GM19238 (cell line): ENCODE results near the gene PDE1A.

Experiments
- DNase-seq: peaks from one replicate; pipeline ENCODE4 v3.0.0; 2011; ENCODE audit warnings: low spot score; ENCODE audit not compliant: insufficient read length

PDE1A gene

DNA sequence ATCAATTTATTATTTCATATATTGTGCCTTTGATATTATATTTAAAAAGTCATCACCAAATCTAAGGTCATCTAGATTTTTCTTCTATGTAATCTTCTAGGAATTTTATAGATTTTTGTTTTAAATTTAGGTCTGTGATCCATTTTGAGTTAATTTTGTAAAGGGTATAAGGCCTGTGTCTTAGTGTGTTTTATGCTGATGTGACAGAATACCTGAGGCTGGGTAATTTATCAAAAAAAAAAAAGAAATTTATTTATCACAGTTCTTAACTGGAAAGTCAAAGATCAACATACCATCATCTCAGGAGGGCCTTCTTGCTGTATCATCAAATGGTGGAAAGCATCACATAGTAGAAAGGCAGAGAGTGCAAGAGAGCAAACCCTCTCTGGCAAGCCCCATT lies 216.2 kb downstream of the PDE1A start:
- no peak for DNase-seq

DNA sequence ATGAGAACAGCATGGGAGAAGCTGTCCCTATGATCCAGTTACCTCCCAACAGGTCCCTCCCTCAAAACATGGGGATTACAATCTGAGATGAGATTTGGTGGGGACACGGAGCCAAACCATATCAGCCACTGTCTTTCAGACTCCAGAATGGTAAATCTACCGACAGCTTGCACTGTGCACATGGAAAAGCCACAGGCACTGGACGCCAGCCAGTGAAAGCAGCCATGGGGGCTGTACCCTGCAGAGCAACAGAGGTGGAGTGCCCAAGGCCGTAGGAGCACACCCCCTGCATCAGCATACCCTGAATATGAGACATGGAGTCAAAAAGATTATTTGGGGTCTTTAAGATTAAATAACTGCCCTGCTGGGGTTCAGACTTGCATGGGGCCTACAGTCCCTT lies 218.4 kb downstream of the PDE1A start:
- DNase-seq = no peak

DNA sequence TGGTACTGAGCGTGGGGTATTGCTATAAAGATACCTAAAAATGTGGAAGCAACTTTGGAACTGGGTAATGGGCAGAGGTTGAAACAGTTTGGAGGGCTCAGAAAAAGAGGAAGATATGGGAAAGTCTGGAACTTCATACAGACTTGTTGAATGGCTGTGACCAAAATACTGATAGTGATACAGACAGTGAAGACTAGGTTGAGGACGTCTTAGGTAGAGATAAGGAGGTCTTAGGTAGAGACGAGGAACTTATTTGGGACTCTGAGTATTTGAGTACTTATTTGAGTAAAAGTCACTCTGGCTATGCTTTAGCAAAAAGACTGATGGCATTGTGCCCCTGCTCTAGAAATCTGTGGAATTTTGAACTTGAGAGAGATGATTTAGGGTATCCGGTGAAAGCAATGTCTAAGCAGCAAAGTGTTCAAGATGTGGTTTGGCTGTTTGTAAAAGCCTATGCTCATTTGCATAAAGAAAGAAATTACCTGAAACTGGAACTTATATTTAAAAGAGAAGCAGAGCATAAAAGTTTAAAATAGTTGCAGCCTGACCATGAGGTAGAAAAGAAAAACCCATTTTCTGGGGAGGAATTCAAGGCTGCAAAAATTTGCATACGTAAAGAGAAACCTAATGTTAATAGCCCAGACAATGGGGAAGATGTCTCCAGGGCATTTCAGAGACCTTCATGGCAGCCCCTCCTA lies 219.6 kb downstream of the PDE1A start:
- DNase-seq = no peak

DNA sequence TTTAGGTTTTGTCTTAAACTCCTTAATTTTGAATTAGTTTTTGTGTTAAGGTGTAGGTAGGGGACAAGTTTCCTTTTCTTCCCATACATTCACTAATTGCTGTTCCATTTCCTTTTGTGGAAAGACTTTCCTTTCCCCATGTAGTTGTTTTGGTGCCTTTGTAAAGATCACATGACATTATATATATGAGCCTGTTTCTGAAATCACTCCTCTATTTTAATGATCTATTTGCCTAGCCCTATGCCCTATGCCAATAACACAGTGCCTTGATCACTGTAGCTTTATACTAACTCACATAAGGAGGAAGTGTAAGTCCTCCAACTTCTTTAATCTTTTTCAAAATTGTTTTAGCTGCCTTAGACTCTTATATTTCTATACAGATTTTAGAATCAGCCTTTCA lies 229.3 kb downstream of the PDE1A start:
- DNase-seq = no peak

DNA sequence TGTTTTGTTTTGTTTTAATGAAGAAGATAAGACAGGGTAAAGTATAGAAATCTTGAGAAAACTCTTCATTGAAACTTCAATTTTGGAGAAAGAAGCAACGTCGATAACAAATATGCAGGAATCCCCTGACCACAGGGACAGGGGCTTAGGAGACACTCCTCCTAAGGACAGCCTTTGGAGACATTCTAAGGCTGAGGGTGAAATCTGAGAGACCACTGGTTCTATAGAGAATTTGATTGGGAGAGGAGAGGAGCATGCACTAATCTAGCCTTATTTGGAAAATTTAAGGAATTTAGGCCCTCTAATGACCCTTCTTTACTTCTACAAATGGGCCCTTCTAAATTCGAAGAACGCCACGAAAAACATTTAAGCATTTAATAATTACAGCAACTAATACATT lies 233.5 kb downstream of the PDE1A start:
- no peak for DNase-seq

DNA sequence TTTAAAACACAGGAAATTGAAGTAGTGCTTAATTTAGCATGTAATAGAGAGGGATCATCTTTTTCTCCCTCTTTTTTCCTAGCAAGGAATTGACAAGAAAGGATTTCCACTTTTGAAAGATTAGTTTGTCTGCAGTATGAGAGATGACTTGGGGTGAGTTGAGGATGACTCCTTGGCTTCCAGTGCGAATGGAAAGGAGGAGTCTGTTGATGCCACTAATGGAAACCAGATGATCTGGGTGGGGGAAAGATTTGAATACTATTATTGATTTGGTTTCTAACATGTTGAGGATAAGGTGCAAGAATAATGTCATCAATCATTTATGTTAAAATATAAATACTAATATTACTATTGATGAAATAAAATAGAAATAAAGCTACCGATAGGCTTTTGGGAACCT lies 235.8 kb downstream of the PDE1A start:
- no peak for DNase-seq

DNA sequence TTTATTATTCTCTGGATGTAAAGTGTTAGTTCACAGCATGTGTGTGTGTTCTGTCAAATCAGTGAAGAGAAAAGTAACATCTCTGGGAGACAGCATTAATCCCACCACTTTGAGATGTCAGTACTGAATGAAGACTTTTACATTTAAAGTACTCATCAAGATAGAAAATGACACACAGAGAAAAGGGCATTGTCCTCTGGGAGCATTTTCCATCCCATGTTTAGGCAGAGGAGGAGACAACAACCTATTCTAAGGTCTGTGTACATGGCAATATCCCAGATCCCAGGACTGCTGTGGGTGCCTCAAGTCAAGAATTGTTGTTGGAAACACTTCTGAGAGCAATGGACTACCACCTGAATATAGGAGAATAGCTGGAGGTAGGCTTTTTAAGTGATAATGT lies 239.7 kb downstream of the PDE1A start:
- DNase-seq = no peak

DNA sequence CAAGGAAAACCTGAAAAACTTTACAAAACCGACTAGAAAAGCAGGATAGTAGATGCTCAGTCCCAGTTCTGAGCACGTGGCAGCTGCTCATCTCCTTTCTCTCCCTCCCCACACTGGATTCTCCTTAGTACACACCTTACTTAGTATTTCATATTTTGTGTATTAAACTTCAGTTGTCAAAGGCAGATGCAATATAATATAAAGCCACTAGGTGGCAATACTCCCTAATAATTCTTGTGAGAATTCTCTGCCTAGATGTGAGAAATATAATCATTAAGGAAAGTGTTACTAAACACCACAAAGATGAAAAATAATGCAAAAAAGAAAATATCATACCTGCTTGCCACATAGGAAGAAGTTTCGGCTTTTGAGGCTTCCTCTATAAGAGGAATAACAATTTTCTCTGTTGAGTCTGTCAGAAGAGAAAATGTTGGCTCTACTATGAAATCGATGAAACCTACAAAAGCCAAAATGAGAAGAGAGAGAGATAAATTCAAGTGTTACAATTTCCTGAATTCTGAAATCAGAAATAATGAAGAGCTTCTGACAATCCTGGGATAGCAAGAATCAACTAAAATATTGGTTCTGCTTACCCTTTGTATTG lies 240.6 kb downstream of the PDE1A start:
- DNase-seq = no peak

DNA sequence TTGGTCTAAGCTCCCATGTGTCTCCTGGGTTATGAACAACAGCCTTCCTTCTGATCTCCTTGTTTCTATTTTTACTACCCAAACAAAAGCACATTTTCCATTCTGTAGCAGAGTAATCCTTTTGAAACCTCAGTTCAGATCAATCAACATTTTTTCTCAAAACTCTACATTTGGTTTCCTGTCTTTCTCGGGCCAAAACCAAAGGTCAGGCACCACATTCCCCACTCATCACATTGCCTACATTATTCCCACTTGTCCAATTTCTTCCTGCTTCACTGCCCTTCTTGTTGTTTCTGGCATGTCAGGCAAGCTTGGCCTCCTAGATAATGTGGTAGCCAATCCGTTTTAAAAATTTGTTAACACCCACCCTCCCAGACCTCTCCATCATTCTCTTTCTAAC lies 244.4 kb downstream of the PDE1A start:
- DNase-seq = no peak

DNA sequence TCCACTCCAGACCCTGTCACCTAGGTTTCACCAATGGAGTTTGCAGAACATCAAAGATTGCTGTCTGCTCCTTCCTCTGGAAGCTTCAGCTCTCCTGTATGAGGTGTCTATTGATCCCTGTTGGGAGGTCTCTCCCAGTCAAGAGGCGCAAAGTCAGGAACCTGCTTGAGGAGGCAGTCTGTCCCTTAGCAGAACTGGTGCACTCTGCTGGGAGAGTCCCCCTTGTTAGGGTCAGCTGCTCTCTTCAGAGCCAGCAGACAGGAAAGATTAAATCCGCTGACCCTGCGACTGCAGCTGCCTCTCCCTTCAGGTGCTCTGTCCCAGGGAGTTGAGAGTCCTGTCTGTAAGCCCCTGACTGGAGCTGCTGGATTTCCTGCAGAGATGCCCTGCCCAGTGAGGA lies 245.5 kb downstream of the PDE1A start:
- DNase-seq = no peak

DNA sequence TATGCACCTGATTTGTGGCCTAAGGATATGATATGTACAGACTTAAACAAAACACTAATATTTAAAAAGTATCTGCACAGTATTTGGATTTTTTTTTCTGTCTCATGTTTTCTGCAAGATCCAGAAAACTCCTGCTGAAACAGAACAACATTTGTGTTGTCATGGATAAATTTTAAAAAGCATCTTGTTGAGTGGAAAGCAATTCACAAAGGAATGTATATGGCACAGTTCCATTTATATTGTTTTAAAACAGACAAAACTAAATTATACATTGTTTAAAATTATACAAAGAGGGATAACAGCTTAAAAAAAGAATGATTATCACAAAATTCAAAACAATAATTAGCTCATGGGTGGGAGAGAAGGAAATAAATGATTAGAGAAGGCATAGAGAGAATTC lies 247.7 kb downstream of the PDE1A start:
- DNase-seq = no peak

DNA sequence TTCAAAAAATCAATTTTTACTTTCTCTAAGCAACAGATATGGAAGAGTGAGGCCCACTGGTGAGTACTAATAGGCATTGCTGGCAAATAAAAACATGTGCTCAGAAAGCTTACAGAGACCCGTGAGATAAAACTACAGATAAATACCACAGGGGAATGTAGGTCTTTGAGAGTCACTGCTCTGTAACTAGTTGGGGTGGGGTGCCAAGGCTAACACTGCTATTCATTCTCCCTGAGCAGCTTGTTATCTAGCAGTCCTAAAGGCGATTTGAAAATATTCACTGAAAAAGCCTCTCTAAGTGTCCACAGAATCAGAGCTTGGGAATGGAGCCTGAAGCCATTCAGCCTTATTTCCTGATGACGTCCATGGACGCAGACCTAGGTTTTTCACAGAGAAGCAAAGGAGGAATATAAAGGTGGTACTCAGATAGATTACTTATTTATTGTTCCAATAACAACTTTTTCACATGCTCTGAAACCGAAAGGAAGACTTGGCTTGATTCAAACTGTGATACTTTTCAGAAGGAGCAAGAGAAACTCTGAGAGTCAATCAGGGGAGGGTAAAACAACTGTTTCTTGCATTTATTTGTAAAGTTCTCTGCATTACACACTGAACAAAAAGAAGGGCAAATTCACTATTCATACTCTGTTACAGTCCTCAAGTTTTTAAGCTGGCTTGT lies 252.8 kb downstream of the PDE1A start:
- DNase-seq = no peak

DNA sequence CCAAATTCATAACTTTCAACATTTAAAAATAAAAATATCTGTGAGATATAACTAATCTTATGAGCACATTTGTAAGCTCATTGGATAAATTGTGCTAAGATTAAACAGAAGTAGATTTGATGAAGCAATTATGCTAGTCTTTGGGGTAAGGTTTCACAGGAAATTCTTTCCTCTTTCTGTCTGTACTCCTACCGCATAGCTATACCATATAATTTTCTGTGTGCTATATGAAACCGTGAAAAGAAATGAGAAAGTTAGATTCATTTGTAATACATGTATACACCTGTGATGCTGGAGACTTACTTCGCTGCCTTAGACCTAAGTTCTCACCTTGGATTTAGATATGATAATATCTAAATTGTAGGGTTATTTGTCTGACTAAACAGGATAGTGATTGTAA lies 256.5 kb downstream of the PDE1A start:
- no peak for DNase-seq

DNA sequence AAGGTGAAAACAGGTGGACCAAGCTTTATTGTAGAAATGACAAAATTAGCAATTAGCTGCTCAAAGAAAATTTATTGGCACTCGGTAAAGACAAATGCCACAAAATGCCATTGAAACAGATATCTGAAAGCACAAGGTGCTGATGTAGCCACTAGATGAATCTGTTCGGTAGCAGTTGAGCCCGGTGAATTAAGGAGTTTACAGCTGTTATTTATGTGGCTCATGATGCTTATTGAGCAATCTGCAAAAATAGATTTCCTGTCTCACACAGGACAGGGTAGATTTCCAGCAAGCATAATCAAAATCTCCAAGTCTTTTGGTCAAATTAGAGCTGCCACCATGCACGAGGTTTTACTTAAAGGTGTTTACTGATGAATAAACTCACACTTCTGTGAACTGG lies 259.0 kb downstream of the PDE1A start:
- DNase-seq = no peak

DNA sequence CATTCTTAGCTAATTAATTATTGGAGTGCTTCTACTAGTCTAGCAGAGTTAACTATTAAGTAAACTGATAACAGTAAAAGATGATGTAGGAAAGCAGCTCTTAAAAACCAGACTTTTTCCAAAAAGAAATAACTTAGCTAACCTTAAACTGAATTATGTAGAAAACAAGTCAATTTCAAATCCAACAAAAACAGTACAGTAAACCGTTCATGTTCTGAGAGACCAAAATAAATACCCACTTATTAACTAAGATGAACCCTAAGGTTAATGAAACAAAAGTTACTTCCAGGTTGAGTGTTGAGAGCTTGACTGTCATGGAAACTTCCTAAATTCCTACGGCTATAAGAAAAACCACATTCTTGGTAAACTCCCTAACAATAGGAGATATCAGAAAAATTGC lies 260.0 kb downstream of the PDE1A start:
- no peak for DNase-seq

DNA sequence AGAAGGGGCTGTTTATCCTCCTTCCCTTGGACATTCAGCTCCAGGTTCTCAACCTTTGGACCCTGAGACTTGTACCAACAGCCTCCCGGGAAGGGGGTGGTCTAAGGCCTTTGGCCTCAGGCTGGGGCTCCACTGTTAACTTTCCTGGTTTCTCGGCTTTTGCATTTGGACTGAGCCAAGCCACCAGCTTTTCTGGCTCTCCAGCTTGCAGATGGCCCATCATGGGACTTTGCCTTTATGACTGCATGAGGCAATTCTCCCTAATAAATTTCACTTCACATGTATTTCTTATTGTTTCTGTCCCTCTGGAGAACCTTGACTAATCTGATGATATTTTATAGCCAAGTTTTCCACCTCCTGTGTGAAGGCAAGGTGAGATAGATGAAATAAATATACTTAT lies 260.4 kb downstream of the PDE1A start:
- no peak for DNase-seq

DNA sequence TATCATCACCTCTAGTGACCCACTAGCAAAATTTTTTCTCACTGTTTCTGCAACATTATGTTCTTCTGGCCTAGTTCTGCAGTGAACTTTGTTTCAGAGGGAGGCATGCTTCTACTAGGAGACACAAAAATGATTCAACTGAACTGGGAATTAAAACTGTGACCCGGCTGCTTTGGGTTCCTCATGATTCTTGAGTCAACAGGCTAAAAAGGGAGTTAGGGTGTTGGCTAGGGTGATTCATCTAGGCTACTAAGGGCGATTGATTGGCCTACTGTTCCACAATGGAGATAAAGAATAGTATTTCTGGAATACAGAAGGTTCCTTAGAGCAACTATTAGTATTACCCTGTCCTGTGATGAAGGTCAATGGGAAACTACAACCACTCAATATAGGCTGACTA lies 261.6 kb downstream of the PDE1A start:
- DNase-seq = no peak

DNA sequence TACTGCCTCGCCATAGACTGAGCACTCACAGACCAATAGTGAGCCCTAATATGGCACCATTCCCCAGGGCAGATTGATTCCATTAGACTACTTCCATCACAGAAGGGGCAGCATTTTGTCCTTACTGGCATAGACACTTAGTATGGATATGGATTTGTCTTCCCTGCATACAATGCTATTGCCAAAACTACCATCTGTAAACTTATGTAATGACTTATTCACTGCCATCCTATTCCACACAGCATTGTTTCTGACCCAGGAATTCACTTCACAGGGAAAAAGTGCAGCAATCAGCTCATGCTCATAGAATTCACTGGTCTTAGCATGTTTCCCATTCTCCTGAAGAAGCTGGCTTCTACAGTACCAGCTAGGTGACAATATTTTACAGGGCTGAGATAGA lies 262.1 kb downstream of the PDE1A start:
- DNase-seq = no peak

DNA sequence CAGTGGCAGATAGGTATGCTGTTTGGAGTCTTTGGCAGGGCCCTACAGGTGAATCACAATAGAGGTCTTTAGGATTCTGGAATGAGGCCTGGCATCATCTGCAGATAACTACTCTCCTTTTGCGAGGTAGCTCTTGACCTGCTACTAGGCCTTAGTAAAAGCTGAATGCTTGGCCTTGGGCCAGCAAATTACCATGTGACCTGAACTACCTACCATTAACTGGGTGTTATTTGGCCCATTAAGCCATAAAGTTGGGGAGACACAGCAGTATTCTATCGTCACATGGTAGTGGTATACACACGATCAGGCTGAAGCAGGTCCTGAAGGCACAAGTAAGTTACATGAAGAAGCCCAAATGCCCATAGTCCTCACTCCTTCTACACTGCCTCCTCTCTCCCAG lies 263.0 kb downstream of the PDE1A start:
- DNase-seq = no peak

DNA sequence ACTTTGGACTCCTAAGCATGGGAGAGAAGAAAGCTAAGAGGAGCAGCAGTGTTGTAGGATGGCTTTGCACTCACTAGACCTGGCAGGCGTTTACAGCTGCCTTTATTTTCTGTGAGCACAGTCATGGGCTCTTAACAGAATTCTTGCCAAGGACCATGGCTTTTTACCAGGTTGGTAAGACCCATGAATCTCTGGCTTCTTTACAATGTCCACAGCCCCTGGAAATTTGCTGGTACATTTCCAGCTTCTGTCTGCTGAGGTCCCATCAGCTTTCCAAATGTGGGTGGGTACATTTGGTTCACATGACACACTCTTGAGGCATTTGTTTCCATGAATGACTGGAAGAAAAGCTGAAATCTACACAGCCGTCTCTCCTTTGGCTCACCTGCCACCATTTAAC lies 278.5 kb downstream of the PDE1A start:
- DNase-seq = no peak

DNA sequence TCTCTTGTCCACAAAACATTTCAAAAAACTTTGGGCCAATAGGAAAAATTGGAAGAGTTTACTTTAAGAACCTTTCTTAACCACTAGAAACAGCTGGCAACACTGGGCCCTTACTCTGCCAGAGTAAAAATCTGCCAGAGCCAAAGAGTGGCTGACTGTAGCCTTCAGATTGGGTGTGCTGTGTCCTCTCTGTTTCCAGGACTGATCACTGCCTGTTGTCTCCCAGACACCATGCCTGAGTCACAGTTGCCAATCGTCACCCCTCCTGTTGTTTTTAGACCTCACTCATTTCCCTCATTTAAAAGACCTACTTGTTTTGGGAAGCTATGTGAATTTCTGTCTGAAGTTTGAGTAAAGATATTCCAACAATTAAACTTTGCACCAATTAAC lies 282.1 kb downstream of the PDE1A start:
- DNase-seq = no peak

DNA sequence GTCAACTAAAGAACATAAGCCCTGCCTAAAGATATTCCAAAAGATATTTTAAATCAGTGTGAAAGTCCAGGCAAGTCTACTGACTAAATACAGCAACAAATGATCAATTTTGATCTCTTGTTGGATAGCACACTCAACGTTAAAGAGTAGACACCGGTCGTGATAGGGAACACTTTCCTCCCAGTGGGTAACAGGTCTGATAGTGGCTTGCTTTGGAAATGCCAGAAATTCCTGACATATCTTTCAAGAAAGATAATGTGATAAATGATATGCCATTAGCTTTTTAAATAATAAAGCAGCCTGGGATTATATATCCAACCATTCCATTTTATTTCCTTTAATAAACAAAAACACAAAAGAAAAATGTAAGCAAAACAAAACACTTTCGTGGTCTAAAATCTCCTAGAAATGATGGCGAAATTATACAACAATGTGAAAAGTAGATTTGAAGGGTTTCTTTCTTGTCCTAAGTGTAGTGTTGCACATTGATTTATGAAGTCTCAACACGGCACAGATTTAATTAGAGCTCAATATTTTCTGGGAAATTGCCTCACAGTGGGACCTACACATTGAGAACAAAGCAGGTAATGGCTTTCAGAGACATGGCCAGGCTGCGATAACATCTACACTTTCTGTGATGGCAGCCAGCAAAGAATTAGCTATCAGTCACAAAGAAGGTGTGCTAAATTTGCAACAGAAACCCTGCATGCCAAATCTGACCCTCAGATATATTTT lies 282.6 kb downstream of the PDE1A start:
- no peak for DNase-seq
